C4-2B (cell line): ENCODE measurements around the gene GHR.

ENCODE experiments used
- ZFX ChIP-seq: fragments of 450-650 bp; IDR thresholded peaks from 2 replicates; pipeline ENCODE4 v1.6.1; 2017
- TF ChIP-seq, protein P1 (sequence below): fragments of 450-650 bp; conservative IDR thresholded peaks from 2 replicates; pipeline ENCODE4 v1.5.1; 2017; ENCODE audit warnings: mild to moderate bottlenecking

DNA sequence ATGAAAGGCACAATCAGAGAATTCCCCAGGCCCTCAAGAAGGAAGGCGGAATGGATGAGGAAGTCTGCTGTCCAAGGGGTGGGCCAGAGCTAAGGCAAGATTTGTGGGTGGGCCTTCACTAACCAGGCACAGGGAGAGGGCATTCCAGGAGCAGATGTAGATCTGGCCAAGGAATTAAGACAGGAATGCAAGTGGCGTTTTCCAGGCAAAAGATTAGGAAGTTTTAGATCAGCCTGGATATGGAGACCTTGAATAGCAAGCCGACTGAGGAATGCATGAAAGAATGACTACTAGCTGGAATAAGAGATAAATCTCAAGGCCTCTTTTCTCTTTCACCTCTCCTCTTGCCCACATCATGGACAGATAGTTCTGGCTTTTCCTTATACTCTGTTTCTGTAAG, 68.5 kb downstream of the GHR start:
- TF ChIP-seq, protein P1, sequence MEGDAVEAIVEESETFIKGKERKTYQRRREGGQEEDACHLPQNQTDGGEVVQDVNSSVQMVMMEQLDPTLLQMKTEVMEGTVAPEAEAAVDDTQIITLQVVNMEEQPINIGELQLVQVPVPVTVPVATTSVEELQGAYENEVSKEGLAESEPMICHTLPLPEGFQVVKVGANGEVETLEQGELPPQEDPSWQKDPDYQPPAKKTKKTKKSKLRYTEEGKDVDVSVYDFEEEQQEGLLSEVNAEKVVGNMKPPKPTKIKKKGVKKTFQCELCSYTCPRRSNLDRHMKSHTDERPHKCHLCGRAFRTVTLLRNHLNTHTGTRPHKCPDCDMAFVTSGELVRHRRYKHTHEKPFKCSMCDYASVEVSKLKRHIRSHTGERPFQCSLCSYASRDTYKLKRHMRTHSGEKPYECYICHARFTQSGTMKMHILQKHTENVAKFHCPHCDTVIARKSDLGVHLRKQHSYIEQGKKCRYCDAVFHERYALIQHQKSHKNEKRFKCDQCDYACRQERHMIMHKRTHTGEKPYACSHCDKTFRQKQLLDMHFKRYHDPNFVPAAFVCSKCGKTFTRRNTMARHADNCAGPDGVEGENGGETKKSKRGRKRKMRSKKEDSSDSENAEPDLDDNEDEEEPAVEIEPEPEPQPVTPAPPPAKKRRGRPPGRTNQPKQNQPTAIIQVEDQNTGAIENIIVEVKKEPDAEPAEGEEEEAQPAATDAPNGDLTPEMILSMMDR, result no peak
- no peak for TF ChIP-seq ZFX
